HepG2 (cell line): ENCODE results near the gene CLEC3A. TPM values are rescaled to one million over a fixed set of nuclear protein-coding genes. Genes with fewer than 3 reads are reported as not detected.

ENCODE experiments used
- HNRNPUL1 ChIP-seq: fragments of 200-400 bp; formaldehyde crosslinking; IDR thresholded peaks from 2 replicates; pipeline ENCODE4 v1.6.1; 2017; ENCODE audit warnings: low read depth, mild to moderate bottlenecking, low read length, moderate library complexity
- ZNF101 ChIP-seq: sonication (generic); formaldehyde crosslinking; IDR thresholded peaks from 2 replicates; pipeline ENCODE4 v1.4.0; 2020; ENCODE audit warnings: mild to moderate bottlenecking, low read depth, missing genetic modification reagents, borderline replicate concordance
- ZNF24 ChIP-seq: fragments of 450-650 bp; IDR thresholded peaks from 2 replicates; pipeline ENCODE4 v1.6.1; 2017; ENCODE audit warnings: antibody characterized with exemption, mild to moderate bottlenecking
- ZNF572 ChIP-seq: sonication (generic); formaldehyde crosslinking; IDR thresholded peaks from 2 replicates; pipeline ENCODE4 v1.5.1; 2020; ENCODE audit warnings: mild to moderate bottlenecking, missing genetic modification reagents
- polyA plus RNA-seq, 8 experiments: library from polyadenylated mRNA; depleted of rRNA in 3 of 8; stranded (reverse) in 7 of 8; unstranded in 1 of 8; fragments of >200 nt; fragmentation: Illumina TruSeq in 4 of 8; extraction: Trizol in 4 of 8; gene quantifications; 2 replicates each; pipeline versions ENCODE4 v1.2.1 to v1.2.3, GENCODE V29; 2011 to 2016; ENCODE audit warnings: low read depth in 4 of 8, missing spikeins in 1 of 8, mixed read lengths in 1 of 8; ENCODE audit not compliant: insufficient read depth in 1 of 8
- total RNA-seq, 5 experiments: library from RNA; depleted of rRNA; stranded (reverse); fragments of >200 nt; fragmentation: Illumina TruSeq; extraction: Trizol; gene quantifications; 2 replicates each; pipeline ENCODE4 v1.2.3, GENCODE V29; 2016; ENCODE audit warnings: low read depth in 1 of 5
- TF ChIP-seq, protein P1 (sequence below): sonication (generic); formaldehyde crosslinking; IDR thresholded peaks from 2 replicates; pipeline ENCODE4 v1.4.0; 2020; ENCODE audit warnings: missing genetic modification reagents, borderline replicate concordance
- TF ChIP-seq, protein P2 (sequence below): sonication (generic); formaldehyde crosslinking; IDR thresholded peaks from 2 replicates; pipeline ENCODE4 v1.9.0; 2021; ENCODE audit warnings: missing genetic modification reagents, mild to moderate bottlenecking, borderline replicate concordance
- TF ChIP-seq, protein P3 (sequence below), 2 experiments: sonication (generic) in 1 of 2; formaldehyde crosslinking in 1 of 2; IDR thresholded peaks; 2 replicates each; pipeline versions ENCODE4 v1.5.1 to v1.6.1; 2011 to 2020; ENCODE audit warnings: borderline replicate concordance in 1 of 2, low read depth in 1 of 2, low read length in 1 of 2, mild to moderate bottlenecking in 1 of 2, missing genetic modification reagents in 1 of 2, moderate library complexity in 1 of 2

The CLEC3A gene
- total and polyA plus RNA-seq, 2 of the 13 experiments (the other 11 are each of a cell fraction or from before 2014, with no cell fraction given) = not detected

DNA sequence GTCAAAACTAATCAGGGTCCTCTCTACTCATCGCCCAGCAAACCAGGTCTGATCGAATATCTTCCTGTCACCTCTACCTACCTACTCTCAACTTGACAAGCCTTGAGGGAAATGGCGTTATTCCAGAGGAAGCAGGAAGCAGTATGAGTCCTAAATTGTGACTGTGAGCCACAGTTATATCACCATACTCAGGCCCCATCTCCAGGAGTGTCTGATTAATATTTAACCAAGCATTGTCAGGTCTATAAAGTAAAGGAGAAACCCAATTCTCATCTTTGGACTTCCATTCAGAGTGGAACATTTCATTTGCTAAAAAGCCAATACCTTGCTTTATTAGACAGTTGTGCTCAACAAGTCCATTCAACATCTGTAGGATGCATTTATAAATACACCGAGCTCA is 17.8 kb upstream of the CLEC3A start (continued):
- TF ChIP-seq, protein P1, sequence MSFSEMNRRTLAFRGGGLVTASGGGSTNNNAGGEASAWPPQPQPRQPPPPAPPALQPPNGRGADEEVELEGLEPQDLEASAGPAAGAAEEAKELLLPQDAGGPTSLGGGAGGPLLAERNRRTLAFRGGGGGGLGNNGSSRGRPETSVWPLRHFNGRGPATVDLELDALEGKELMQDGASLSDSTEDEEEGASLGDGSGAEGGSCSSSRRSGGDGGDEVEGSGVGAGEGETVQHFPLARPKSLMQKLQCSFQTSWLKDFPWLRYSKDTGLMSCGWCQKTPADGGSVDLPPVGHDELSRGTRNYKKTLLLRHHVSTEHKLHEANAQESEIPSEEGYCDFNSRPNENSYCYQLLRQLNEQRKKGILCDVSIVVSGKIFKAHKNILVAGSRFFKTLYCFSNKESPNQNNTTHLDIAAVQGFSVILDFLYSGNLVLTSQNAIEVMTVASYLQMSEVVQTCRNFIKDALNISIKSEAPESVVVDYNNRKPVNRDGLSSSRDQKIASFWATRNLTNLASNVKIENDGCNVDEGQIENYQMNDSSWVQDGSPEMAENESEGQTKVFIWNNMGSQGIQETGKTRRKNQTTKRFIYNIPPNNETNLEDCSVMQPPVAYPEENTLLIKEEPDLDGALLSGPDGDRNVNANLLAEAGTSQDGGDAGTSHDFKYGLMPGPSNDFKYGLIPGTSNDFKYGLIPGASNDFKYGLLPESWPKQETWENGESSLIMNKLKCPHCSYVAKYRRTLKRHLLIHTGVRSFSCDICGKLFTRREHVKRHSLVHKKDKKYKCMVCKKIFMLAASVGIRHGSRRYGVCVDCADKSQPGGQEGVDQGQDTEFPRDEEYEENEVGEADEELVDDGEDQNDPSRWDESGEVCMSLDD (CRISPR knock-in tag) = no peak
- TF ChIP-seq, protein P2, sequence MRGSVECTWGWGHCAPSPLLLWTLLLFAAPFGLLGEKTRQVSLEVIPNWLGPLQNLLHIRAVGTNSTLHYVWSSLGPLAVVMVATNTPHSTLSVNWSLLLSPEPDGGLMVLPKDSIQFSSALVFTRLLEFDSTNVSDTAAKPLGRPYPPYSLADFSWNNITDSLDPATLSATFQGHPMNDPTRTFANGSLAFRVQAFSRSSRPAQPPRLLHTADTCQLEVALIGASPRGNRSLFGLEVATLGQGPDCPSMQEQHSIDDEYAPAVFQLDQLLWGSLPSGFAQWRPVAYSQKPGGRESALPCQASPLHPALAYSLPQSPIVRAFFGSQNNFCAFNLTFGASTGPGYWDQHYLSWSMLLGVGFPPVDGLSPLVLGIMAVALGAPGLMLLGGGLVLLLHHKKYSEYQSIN = no peak
- TF ChIP-seq, protein P3, sequence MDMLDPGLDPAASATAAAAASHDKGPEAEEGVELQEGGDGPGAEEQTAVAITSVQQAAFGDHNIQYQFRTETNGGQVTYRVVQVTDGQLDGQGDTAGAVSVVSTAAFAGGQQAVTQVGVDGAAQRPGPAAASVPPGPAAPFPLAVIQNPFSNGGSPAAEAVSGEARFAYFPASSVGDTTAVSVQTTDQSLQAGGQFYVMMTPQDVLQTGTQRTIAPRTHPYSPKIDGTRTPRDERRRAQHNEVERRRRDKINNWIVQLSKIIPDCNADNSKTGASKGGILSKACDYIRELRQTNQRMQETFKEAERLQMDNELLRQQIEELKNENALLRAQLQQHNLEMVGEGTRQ (IDR thresholded peaks at IDR 0.05; ENCODE audit: low read depth, low read length) = no peak
- TF ChIP-seq, protein P3 (CRISPR knock-in tag; IDR thresholded peaks at IDR 0.05; ENCODE audit: borderline replicate concordance) = no peak
- TF ChIP-seq HNRNPUL1 = 0 out of 2 replicates have a peak, but pooled peaks have one; percentile 20
- peak; percentile 34; the same call in 1 of the 2 replicates for TF ChIP-seq ZNF572 (CRISPR knock-in tag)
- TF ChIP-seq ZNF101 (CRISPR knock-in tag) = no peak
- no peak for TF ChIP-seq ZNF24
